GM12878 (cell line): ENCODE results near the gene PSMD11. TPM values are rescaled to one million over a fixed set of nuclear protein-coding genes. Genes with fewer than 3 reads are reported as not detected.
A peak's percentile ranks its signal among the peaks of the same experiment; 100 is the strongest.

ENCODE experiments used
- ATAC-seq: fragments of 200-7000 bp; cut with Tn5 transposase; 3 replicates; pipeline ENCODE4 v1.9.1; 2020; ENCODE audit warnings: mild to moderate bottlenecking, moderate library complexity
- BruUV-seq: library from RNA; stranded (reverse); fragments of 400-500 nt; replicated peaks from 2 replicates; lab custom pipeline; 2021; lab: Mats Ljungman, UMichigan
- CTCF ChIA-PET: fragments of 300-600 bp; sonication (Branson Sonifier 250); formaldehyde crosslinking; extraction: SDS; loops from one replicate; lab custom pipeline; 2021; ENCODE audit warnings: inconsistent platforms; lab: Yijun Ruan, JAX
- POLR2A ChIA-PET: fragments of 350-600 bp; formaldehyde crosslinking; extraction: SDS; loops from one replicate; lab custom pipeline; 2021; ENCODE audit warnings: inconsistent platforms; lab: Charles Lee
- RAD21 ChIA-PET: fragments of 300-600 bp; sonication (Branson Sonifier 250); formaldehyde crosslinking; loops from one replicate; lab custom pipeline; 2023; ENCODE audit warnings: antibody characterized with exemption; ENCODE audit not compliant: unreplicated experiment; lab: Charles Lee
- SMC1A ChIA-PET: fragments of 300-600 bp; sonication (Branson Sonifier 250); formaldehyde crosslinking; loops from one replicate; lab custom pipeline; 2023; ENCODE audit not compliant: unreplicated experiment, uncharacterized antibody; lab: Charles Lee
- DNase-seq: peaks from one replicate; pipeline ENCODE4 v3.0.0-alpha.2; 2011; ENCODE audit warnings: low read depth, low spot score
- FAIRE-seq: peaks from 3 replicates; lab custom pipeline; 2011; peaks lifted over from hg19 to GRCh38; lab: Jason Lieb, UNC
- H2AFZ ChIP-seq: 2 replicates; pipeline ENCODE4 v1.6.0; 2011; ENCODE audit warnings: low read depth, low read length, control low read depth; ENCODE audit not compliant: control insufficient read depth
- H3K27ac ChIP-seq: 2 replicates; pipeline ENCODE4 v1.5.1; 2011; ENCODE audit warnings: control low read depth; ENCODE audit not compliant: control insufficient read depth, insufficient read depth
- H3K27me3 ChIP-seq, 2 experiments: replicated peaks in 1 of 2; 2 replicates each; pipeline versions ENCODE4 v1.6.0 to v1.6.1; 2011; ENCODE audit warnings: low read length in 1 of 2; ENCODE audit not compliant: control insufficient read depth in 2 of 2, insufficient read depth in 2 of 2
- H3K36me3 ChIP-seq, 2 experiments: 2 replicates each; pipeline ENCODE4 v1.5.1; 2011; ENCODE audit warnings: low read length in 1 of 2; ENCODE audit not compliant: control insufficient read depth in 2 of 2, insufficient read depth in 2 of 2
- H3K4me1 ChIP-seq: 2 replicates; pipeline ENCODE4 v1.6.1; 2011; ENCODE audit warnings: mild to moderate bottlenecking, low read length, moderate library complexity, mixed read lengths; ENCODE audit not compliant: control insufficient read depth, insufficient read depth
- H3K4me2 ChIP-seq: 2 replicates; pipeline ENCODE4 v1.6.0; 2011; ENCODE audit warnings: control low read depth; ENCODE audit not compliant: control insufficient read depth, insufficient read depth
- H3K4me3 ChIP-seq: fragments of 200-600 bp; sonication (generic); 2 replicates; pipeline ENCODE4 v1.5.1; 2016
- H3K79me2 ChIP-seq: 2 replicates; pipeline ENCODE4 v1.6.0; 2011; ENCODE audit warnings: low read length; ENCODE audit not compliant: control insufficient read depth, insufficient read depth
- H3K9ac ChIP-seq: 2 replicates; pipeline ENCODE4 v1.8.0; 2011; ENCODE audit warnings: low read length, control low read depth, mixed read lengths; ENCODE audit not compliant: control insufficient read depth, insufficient read depth
- H3K9me3 ChIP-seq: replicated peaks from 3 replicates; pipeline ENCODE4 v1.5.1; 2011; ENCODE audit warnings: mild to moderate bottlenecking, low read length; ENCODE audit not compliant: control insufficient read depth, insufficient read depth
- H4K20me1 ChIP-seq: 2 replicates; pipeline ENCODE4 v1.6.0; 2011; ENCODE audit not compliant: control insufficient read depth, insufficient read depth
- BCL11A ChIP-seq: IDR thresholded peaks from 2 replicates; pipeline ENCODE4 v1.6.1; 2011; ENCODE audit warnings: low read depth, low read length
- CBFB ChIP-seq: IDR thresholded peaks from 2 replicates; pipeline ENCODE4 v1.6.1; 2016; ENCODE audit warnings: antibody characterized with exemption, low read depth
- CBX5 ChIP-seq: sonication (generic); IDR thresholded peaks from 2 replicates; pipeline ENCODE4 v1.6.1; 2016; ENCODE audit warnings: low read depth, moderate library complexity, mild to moderate bottlenecking, inconsistent platforms
- CHD2 ChIP-seq: IDR thresholded peaks from 2 replicates; pipeline ENCODE4 v1.6.1; 2011; ENCODE audit warnings: low read depth, low read length, improper control_type of control experiment, borderline replicate concordance
- DPF2 ChIP-seq: fragments of 450-650 bp; IDR thresholded peaks from 2 replicates; pipeline ENCODE4 v1.6.1; 2017; ENCODE audit warnings: mild to moderate bottlenecking
- EGR1 ChIP-seq, 2 experiments: IDR thresholded peaks; 1 replicate in 1 of 2; 2 replicates in 1 of 2; pipeline ENCODE4 v1.6.1; 2011 to 2012; ENCODE audit warnings: low read depth in 2 of 2, low read length in 2 of 2, borderline replicate concordance in 1 of 2, mild to moderate bottlenecking in 1 of 2, moderate library complexity in 1 of 2
- ETV6 ChIP-seq, 2 experiments: fragments of 450-650 bp in 1 of 2; IDR thresholded peaks in 1 of 2; conservative IDR thresholded peaks in 1 of 2; 2 replicates each; pipeline ENCODE4 v1.6.1; 2014; ENCODE audit warnings: antibody characterized with exemption in 1 of 2, borderline replicate concordance in 1 of 2, low read depth in 1 of 2, mild to moderate bottlenecking in 1 of 2, moderate library complexity in 1 of 2
- HCFC1 ChIP-seq: fragments of 150-350 bp; IDR thresholded peaks from 2 replicates; pipeline ENCODE4 v1.6.1; 2014; ENCODE audit warnings: low read length
- HSF1 ChIP-seq: fragments of 150-350 bp; IDR thresholded peaks from 2 replicates; pipeline ENCODE4 v1.6.1; 2014; ENCODE audit warnings: mild to moderate bottlenecking, low read depth, low read length
- KAT2A ChIP-seq: conservative IDR thresholded peaks from 2 replicates; pipeline ENCODE4 v1.6.1; 2011; ENCODE audit warnings: low read depth, low read length; ENCODE audit not compliant: control insufficient read depth
- KLF5 ChIP-seq: fragments of 450-650 bp; IDR thresholded peaks from 2 replicates; pipeline ENCODE4 v1.6.1; 2014; ENCODE audit warnings: mild to moderate bottlenecking; ENCODE audit not compliant: partially characterized antibody
- NBN ChIP-seq: fragments of 450-650 bp; IDR thresholded peaks from 2 replicates; pipeline ENCODE4 v1.6.1; 2016
- PML ChIP-seq: IDR thresholded peaks from 2 replicates; pipeline ENCODE4 v1.6.1; 2012; ENCODE audit warnings: low read length, inconsistent platforms
- POLR2A ChIP-seq: IDR thresholded peaks from 2 replicates; pipeline ENCODE4 v1.6.1; 2011; ENCODE audit warnings: low read depth, mild to moderate bottlenecking, low read length
- POLR2AphosphoS2 ChIP-seq: IDR thresholded peaks from 2 replicates; pipeline ENCODE4 v1.6.1; 2011; ENCODE audit warnings: low read depth, mild to moderate bottlenecking, low read length, improper control_type of control experiment, moderate library complexity
- POU2F2 ChIP-seq: IDR thresholded peaks from 3 replicates; pipeline ENCODE4 v1.6.1; 2011; ENCODE audit warnings: low read depth, mild to moderate bottlenecking, low read length, borderline replicate concordance
- RAD51 ChIP-seq: fragments of 450-650 bp; IDR thresholded peaks from 2 replicates; pipeline ENCODE4 v1.6.1; 2016; ENCODE audit warnings: moderate library complexity, mild to moderate bottlenecking, inconsistent platforms
- RB1 ChIP-seq: fragments of 450-650 bp; formaldehyde crosslinking; IDR thresholded peaks from 2 replicates; pipeline ENCODE4 v1.6.1; 2017; ENCODE audit warnings: mild to moderate bottlenecking, borderline replicate concordance
- SUPT20H ChIP-seq: IDR thresholded peaks from 2 replicates; pipeline ENCODE4 v1.6.1; 2011; ENCODE audit warnings: low read depth, mild to moderate bottlenecking, low read length, moderate library complexity, borderline replicate concordance; ENCODE audit not compliant: control insufficient read depth
- TBL1XR1 ChIP-seq: IDR thresholded peaks from 2 replicates; pipeline ENCODE4 v1.6.1; 2012; ENCODE audit warnings: low read depth, low read length, improper control_type of control experiment
- TCF12 ChIP-seq: IDR thresholded peaks from 2 replicates; pipeline ENCODE4 v1.6.1; 2011; ENCODE audit warnings: low read depth, mild to moderate bottlenecking, low read length
- ZNF207 ChIP-seq: fragments of 450-650 bp; IDR thresholded peaks from 2 replicates; pipeline ENCODE4 v1.6.1; 2014; ENCODE audit warnings: antibody characterized with exemption, mild to moderate bottlenecking, borderline replicate concordance
- ZSCAN29 ChIP-seq: fragments of 450-650 bp; IDR thresholded peaks from 2 replicates; pipeline ENCODE4 v1.6.1; 2017; ENCODE audit warnings: mild to moderate bottlenecking, moderate library complexity
- WGBS: methylation state at CpG from one replicate; pipeline ENCODE4 v1.1.6; 2016; ENCODE audit warnings: low lambda C conversion rate; ENCODE audit not compliant: insufficient replicate concordance, insufficient coverage; ENCODE audit errors: missing lambda C conversion rate; 5-methylcytosine and 5-hydroxymethylcytosine counted together
- in situ Hi-C: fragments of 300-500 bp; cut with MboI; formaldehyde crosslinking; loops from 9 replicates; pipeline ENCODE4 v1.14.3; 2018; ENCODE audit warnings: mixed read lengths
- intact Hi-C: fragments of 100-400 bp; cut with micrococcal nuclease; formaldehyde crosslinking; loops from one replicate; pipeline ENCODE4 v1.14.2; 2022; ENCODE audit not compliant: unreplicated experiment
- polyA plus RNA-seq, 11 experiments: library from polyadenylated mRNA; depleted of rRNA in 4 of 11; unstranded in 6 of 11; stranded (reverse) in 5 of 11; fragments of >200 nt; fragmentation: Nextera tagmentation in 4 of 11; fragmentation: Illumina TruSeq in 1 of 11; extraction: Ambion mirVana in 4 of 11; extraction: Trizol in 1 of 11; gene quantifications; 1 replicate in 1 of 11; 2 replicates in 10 of 11; pipeline versions ENCODE4 v1.2.1 to v1.2.3, GENCODE V29; 2011 to 2016; ENCODE audit warnings: inconsistent platforms in 2 of 11, missing spikeins in 2 of 11, low read depth in 1 of 11
- total RNA-seq, 4 experiments: library from RNA; depleted of rRNA in 3 of 4; stranded (reverse); fragments of >200 nt in 3 of 4; fragmentation: Illumina TruSeq in 1 of 4; extraction: Trizol in 1 of 4; gene quantifications; 2 replicates each; pipeline versions ENCODE4 v1.2.1 to v1.2.3, GENCODE V29; 2013 to 2021

PSMD11 gene
- total and polyA plus RNA-seq, 10 of the 15 experiments (the other 5 are each of a cell fraction or from before 2014, with no cell fraction given) = 84.1 to 319 (median 120) TPM

- Histone ChIP-seq H3K9me3 (no peaks in the 10 kb centered on the region), H3K4me2 (peak overlapping the region; percentile 96), H3K36me3 (peaks cover 10 to 15% of the 10 kb centered on the region in 2 experiments; a peak in 3 of 4 replicates), H3K9ac (peak overlapping the region; percentile 79), H3K27ac (peak overlapping the region; percentile 81), H4K20me1 (no peaks in the 10 kb centered on the region), H3K4me3 (peak overlapping the region; percentile 92), H3K79me2 (peaks cover 49% of the 10 kb centered on the region), H3K27me3 (no peaks in the 10 kb centered on the region), H3K4me1 (peaks cover 31% of the 10 kb centered on the region), H2AFZ (no peak overlapping the region)
- ChIA-PET POLR2A (interaction anchor here (0.6 to 12.5 kb wide), 9 partner anchors 23 to 114 kb away, joined by 3 to 308 read pairs (median 7); no protein-coding TSS in a partner anchor), CTCF (interaction anchor here (0.6 to 9.5 kb wide), 15 partner anchors 15 to 266 kb away, joined by 3 to 132 read pairs (median 7); no protein-coding TSS in a partner anchor), SMC1A (interaction anchor here (0.8 to 11.9 kb wide), 20 partner anchors 9 to 170 kb away, joined by 3 to 286 read pairs (median 4); partner anchors contain the start of gene PSMD11), RAD21 (interaction anchor here (0.7 to 16.4 kb wide), 18 partner anchors 15 to 388 kb away, joined by 3 to 543 read pairs (median 5); partner anchors contain the start of genes MYO1D and PSMD11)
- ATAC-seq = peak; percentile 6; the same call in 2 of the 3 replicates
- intact Hi-C loops = loop anchor here (1.0 kb wide), 1 partner anchor 36 kb away; no protein-coding TSS in a partner anchor
- DNase-seq = no peak
- in situ Hi-C loops = no loop called here
- FAIRE-seq = no peak
- 5% methylated on average over 13 of the region's 13 CpGs for WGBS
- no TSS peak for BruUV-seq
- TF ChIP-seq CBFB = no peak
- TF ChIP-seq KLF5 = no peak
- TF ChIP-seq RB1 = no peak
- TF ChIP-seq CBX5 = no peak
- no peak for TF ChIP-seq PML
- TF ChIP-seq TBL1XR1 = no peak
- TF ChIP-seq ETV6 (conservative IDR thresholded peaks at IDR 0.05 in 1 of 2, IDR thresholded peaks at IDR 0.05 in 1 of 2; ENCODE audit: borderline replicate concordance in 1 of 2, low read depth in 1 of 2) = no peak
- no peak for TF ChIP-seq ZNF207
- TF ChIP-seq EGR1 (IDR thresholded peaks at IDR 0.05; ENCODE audit: borderline replicate concordance in 1 of 2, low read depth in 2 of 2, low read length in 2 of 2) = no peak
- no peak for TF ChIP-seq CHD2
- TF ChIP-seq ZSCAN29 = no peak
- TF ChIP-seq HSF1 = no peak
- no peak for TF ChIP-seq RAD51
- no peak for TF ChIP-seq HCFC1
- TF ChIP-seq SUPT20H = no peak
- TF ChIP-seq POLR2AphosphoS2 = 0 out of 2 replicates have a peak, but pooled peaks have one; percentile 2
- TF ChIP-seq DPF2 = no peak
- TF ChIP-seq TCF12 = no peak
- no peak for TF ChIP-seq NBN
- TF ChIP-seq POLR2A = peak; percentile 16; the same call in 1 of the 2 replicates
- TF ChIP-seq POU2F2 = 0 out of 3 replicates have a peak, but pooled peaks have one; percentile 1
- no peak for TF ChIP-seq BCL11A
- TF ChIP-seq KAT2A = no peak
Measured at GRCh38 chr17:32488604-32489180, 44.4 kb downstream of the PSMD11 start.
